ENCODE results near the gene AURKAIP1. TPM values are rescaled to one million over a fixed set of nuclear protein-coding genes. Genes with fewer than 3 reads are reported as not detected.
"Not testable (repeated sequence)": the region's sequence is repeated elsewhere in the genome, so short reads cannot be mapped to it uniquely, and the experiment has no call there.

Gene AURKAIP1
- total RNA-seq, 4 donors from 2014 or later, result 55.8 to 106 (median 86.1) TPM

DNA sequence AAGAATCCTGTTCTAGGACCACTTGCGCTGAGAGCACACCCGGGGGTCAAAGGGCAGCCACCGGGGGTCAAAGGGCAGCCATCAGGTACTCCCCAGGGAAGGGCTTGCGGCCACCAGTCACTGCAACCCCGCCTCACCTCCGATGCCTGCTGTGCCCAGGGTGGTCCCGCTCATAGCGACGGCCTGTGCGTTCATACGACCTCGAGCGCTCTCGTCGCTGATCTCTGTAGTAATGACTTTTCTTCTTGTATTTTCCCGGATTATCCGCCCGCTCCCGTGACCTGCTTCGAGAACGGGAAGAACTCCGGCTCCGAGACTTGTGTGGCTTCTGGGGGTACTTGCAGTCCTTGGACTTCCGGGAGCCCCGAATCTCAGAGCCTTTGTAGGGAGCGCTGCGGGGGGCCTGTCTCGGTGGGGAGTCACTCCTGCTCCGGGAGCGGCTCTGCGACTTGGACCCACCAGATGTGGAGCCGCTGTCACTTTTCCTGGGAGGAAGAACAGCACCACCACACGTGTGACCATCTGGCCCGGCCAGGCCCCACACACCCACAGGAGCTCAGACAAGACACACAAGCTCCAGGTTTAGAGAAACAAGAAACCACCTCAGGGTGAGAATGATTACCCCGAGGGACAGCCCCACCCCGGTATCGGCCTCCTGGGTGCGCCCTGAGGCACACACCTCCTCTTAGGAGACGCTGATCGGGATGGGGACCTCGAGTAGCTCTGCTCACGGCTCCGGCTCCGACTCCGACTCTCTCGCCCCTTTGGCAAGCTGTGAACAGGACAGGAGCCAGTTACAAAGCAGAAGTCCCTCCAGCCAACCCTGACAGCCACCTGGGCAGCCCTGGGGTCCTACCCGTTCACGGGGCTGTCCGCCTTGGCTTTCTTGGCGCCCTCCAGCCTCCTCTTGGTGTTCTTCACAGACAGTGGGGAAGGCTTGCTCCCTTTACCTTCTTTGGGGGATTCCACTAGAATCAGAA is 12.4 kb upstream of the AURKAIP1 start:
- WGBS, result 94% methylated on average over 34 of the region's 50 CpGs
- no peak for DNase-seq (ENCODE audit: low spot score in 2 of 2)
- H3K36me3 ChIP-seq, result peaks cover 75% of the 10 kb centered on the region
- H3K27ac ChIP-seq, result no peak overlapping the region
- H3K4me1 ChIP-seq, result no peaks in the 10 kb centered on the region
- no peaks in the 10 kb centered on the region for H3K9me3 ChIP-seq
- H3K27me3 ChIP-seq, result no peaks in the 10 kb centered on the region
- no peak overlapping the region for H3K4me3 ChIP-seq
- TF ChIP-seq EP300 (IDR thresholded peaks at IDR 0.05) (no peak), POLR2AphosphoS5 (IDR thresholded peaks at IDR 0.05) (no peak), POLR2A (IDR thresholded peaks at IDR 0.05) (no peak)
- TF ChIP-seq, protein P1, sequence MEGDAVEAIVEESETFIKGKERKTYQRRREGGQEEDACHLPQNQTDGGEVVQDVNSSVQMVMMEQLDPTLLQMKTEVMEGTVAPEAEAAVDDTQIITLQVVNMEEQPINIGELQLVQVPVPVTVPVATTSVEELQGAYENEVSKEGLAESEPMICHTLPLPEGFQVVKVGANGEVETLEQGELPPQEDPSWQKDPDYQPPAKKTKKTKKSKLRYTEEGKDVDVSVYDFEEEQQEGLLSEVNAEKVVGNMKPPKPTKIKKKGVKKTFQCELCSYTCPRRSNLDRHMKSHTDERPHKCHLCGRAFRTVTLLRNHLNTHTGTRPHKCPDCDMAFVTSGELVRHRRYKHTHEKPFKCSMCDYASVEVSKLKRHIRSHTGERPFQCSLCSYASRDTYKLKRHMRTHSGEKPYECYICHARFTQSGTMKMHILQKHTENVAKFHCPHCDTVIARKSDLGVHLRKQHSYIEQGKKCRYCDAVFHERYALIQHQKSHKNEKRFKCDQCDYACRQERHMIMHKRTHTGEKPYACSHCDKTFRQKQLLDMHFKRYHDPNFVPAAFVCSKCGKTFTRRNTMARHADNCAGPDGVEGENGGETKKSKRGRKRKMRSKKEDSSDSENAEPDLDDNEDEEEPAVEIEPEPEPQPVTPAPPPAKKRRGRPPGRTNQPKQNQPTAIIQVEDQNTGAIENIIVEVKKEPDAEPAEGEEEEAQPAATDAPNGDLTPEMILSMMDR (IDR thresholded peaks at IDR 0.05), result no peak

DNA sequence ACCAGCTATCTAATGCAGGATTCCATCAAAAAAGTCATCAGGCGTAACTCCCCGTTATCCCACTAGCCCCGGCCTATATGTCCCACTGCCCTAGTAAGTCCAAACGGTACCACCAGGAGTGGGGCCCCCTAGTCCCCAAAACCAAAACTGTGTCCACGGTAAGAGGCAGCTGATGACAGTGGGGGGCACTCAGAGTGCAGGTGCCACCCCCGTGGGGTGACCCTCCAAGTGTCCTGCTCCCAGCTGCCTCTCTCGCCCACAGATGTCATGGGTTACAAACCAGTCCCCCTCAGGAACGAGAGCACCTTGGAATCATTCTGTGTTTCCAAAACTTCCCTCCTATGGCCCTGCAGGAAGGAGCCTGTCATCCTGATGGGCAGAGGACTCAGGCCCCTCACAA is 10.9 kb upstream of the AURKAIP1 start:
- Histone ChIP-seq H3K27me3 (no peaks in the 10 kb centered on the region), H3K9me3 (no peaks in the 10 kb centered on the region), H3K4me1 (no peaks in the 10 kb centered on the region), H3K4me3 (no peak overlapping the region), H3K36me3 (peaks cover 68% of the 10 kb centered on the region), H3K27ac (no peak overlapping the region)
- TF ChIP-seq, protein P1 (IDR thresholded peaks at IDR 0.05), result no peak
- no peak for TF ChIP-seq EP300 (IDR thresholded peaks at IDR 0.05)
- TF ChIP-seq POLR2A (IDR thresholded peaks at IDR 0.05), result no peak
- no peak for TF ChIP-seq POLR2AphosphoS5 (IDR thresholded peaks at IDR 0.05)
- 98% methylated on average over 7 of the region's 8 CpGs for WGBS
- no peak for DNase-seq (ENCODE audit: low spot score in 2 of 2)

DNA sequence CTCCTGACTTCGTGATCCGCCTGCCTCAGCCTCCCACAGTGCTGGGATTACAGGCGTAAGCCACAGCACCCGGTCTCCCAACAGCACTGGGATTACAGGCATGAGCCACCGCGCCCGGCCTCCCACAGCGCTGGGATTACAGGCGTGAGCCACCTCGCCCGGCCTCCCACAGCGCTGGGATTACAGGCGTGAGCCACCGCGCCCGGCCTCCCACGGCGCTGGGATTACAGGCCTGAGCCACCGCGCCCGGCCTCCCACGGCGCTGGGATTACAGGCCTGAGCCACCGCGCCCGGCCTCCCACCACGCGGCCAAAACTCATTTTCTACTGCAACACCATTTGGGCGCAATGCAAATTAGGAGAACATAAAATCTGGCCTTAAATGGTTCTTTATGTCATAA is 10.3 kb upstream of the AURKAIP1 start:
- H3K9me3 ChIP-seq; H3K4me3 ChIP-seq; H3K27me3 ChIP-seq; DNase-seq (ENCODE audit: low spot score in 2 of 2); H3K4me1 ChIP-seq; H3K27ac ChIP-seq: not testable (repeated sequence)
- peaks cover 62% of the 10 kb centered on the region for H3K36me3 ChIP-seq
- 89% methylated on average over 20 of the region's 29 CpGs for WGBS

DNA sequence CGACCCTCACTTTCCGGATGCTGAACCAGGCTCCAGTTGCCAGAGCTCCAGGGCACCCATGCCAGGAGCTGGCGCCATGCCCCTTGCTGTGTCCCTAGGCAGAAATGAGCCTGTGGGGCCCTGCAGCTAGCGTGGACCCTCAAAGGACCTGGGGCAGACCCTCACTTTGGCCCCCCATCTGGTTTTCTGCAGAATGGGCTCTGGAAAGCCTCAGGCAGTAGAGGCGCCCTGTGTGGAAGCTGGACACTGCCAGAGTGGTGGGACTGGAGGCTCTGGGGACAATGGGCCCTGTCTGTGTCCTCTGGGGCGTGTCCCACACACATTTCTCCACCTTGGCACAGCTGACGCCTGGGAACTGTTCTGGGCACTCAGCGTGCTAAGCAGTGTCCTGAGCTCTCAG is 6.3 kb upstream of the AURKAIP1 start:
- Histone ChIP-seq H3K4me3 (no peak overlapping the region), H3K4me1 (peaks cover 5% of the 10 kb centered on the region), H3K9me3 (no peaks in the 10 kb centered on the region), H3K27me3 (no peaks in the 10 kb centered on the region), H3K36me3 (peaks cover 22% of the 10 kb centered on the region), H3K27ac (no peak overlapping the region)
- TF ChIP-seq POLR2AphosphoS5 (IDR thresholded peaks at IDR 0.05), result no peak
- no peak for TF ChIP-seq EP300 (IDR thresholded peaks at IDR 0.05)
- no peak for TF ChIP-seq POLR2A (IDR thresholded peaks at IDR 0.05)
- TF ChIP-seq, protein P1 (IDR thresholded peaks at IDR 0.05), result no peak
- no CpG with 5 or more reads among the region's 8 CpGs for WGBS
- no peak for DNase-seq (ENCODE audit: low spot score in 2 of 2)

DNA sequence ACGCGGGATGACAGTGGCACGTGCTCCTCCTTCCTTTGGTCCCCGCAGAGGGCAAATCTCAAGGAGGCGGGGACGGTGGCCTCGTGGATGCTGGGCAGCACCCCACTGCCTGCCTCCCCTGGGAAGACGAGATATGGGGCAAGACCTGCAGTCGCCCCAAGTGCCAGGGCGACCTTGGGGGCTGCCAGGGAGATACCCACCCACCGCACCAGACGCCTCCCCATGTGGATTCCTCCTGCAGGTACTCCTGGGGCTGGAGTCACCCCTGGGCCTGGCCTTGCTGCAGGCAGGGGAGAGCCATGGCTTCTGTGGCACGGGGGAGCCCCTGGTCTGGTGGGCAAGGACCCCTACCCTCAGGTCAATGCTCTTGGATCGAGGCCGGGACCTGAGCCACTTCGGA is 5.9 kb upstream of the AURKAIP1 start:
- 84% methylated on average over 5 of the region's 16 CpGs for WGBS
- no peaks in the 10 kb centered on the region for H3K9me3 ChIP-seq
- H3K36me3 ChIP-seq, result peaks cover 17% of the 10 kb centered on the region
- no peak overlapping the region for H3K4me3 ChIP-seq
- H3K27ac ChIP-seq, result no peak overlapping the region
- no peak for DNase-seq (ENCODE audit: low spot score in 2 of 2)
- H3K27me3 ChIP-seq, result no peaks in the 10 kb centered on the region
- TF ChIP-seq, protein P1 (IDR thresholded peaks at IDR 0.05), result no peak
- TF ChIP-seq EP300 (IDR thresholded peaks at IDR 0.05) (no peak), POLR2A (IDR thresholded peaks at IDR 0.05) (no peak), POLR2AphosphoS5 (IDR thresholded peaks at IDR 0.05) (no peak)
- peaks cover 9% of the 10 kb centered on the region for H3K4me1 ChIP-seq

Measured in suprapubic skin (tissue), 4 donors.